Hematopoietic multipotent progenitor cell treated with erythropoietin and hydrocortisone succinate and interleukin-3 and kit ligand, for 4 days (in vitro differentiated cells): ENCODE data around the gene PRSS16.
"Not testable (repeated sequence)": the region's sequence is repeated elsewhere in the genome, so short reads cannot be mapped to it uniquely, and the experiment has no call there.

ENCODE experiments used
- DNase-seq: peaks from one replicate; pipeline ENCODE4 v3.0.0-alpha.2; 2015

PRSS16 gene

GRCh38 chr6:27247133-27247836 lies at the start of gene PRSS16:
Gene PRSS16 (plus strand): TSS chr6:27247701. CDS start chr6:27247738, 37 bp downstream.
- no peak for DNase-seq

- peak; percentile 89 for DNase-seq
Observed at GRCh38 chr6:27205375-27206278, 41.9 kb upstream of the PRSS16 start.

- DNase-seq = no peak
Observed at GRCh38 chr6:27206806-27207205, 40.7 kb upstream of the PRSS16 start.

DNA sequence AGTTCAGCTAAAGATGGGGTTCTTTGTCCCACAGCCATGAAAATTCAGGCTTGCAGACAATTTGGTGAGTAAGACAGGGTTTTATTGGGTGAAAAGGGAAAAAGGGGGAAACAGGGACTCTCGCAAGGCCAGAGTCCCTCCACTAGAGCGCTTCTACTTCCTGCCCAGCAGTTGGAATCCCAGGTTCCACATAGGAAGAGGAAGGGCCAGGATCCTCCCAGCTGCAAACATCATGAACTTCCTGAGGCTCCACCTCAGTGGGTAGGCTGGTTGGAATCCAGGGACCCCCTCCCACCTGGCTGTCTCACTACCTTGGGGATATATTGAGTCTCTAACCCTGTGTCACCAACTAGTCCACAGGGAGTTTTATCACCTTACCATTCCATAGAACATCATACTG lies 39.5 kb upstream of the PRSS16 start:
- DNase-seq = no peak

DNA sequence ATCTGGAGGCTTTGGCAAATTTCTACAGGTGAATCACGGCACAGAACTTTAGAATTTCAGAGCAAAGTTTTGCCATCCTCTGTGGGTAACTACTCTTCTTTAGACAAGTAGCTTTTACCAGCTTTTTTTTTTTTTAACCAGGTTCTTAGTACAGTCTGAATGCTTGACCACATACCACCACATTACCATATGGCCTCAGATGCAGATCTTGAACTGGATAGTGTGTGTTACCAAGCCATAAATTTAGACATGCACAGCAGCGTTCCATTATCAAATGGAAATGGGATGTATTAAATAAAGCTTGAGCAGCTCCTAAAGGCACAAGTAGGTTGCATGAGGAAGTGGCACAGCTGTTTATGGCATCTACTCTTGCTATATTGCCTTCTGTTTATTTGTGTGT lies 38.3 kb upstream of the PRSS16 start:
- peak; percentile 58 for DNase-seq

GRCh38 chr6:27209659-27210269 lies 37.7 kb upstream of the PRSS16 start:
- DNase-seq = peak; percentile 20

- DNase-seq = peak; percentile 27
Observed at GRCh38 chr6:27213091-27213517, 34.4 kb upstream of the PRSS16 start.

DNA sequence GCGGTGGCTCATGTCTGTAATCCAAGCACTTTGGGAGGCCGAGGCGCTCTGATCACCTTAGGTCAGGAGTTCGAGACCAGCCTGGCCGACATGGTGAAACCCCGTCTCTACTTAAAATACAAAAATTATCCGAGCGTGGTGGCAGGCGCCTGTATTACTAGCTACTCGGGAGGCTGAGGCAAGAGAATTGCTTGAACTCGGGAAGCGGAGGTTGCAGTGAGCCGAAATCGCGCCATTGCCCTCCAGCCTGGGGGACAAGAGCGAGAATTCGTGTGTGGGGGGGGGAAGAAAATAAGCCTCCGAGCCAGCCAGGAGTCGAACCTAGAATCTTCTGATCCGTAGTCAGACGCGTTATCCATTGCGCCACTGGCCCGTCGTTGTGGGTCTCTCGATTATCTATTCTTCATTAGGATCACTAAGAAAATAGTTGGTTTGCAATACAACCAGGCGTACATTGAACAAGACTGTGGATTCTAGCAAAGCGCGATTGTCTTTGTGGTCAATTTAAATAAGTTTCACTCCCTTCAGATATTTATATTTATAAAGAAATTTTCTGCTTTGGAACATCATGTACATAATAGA lies 33.9 kb upstream of the PRSS16 start:
- peak; percentile 72 for DNase-seq

GRCh38 chr6:27214126-27214601 lies 33.3 kb upstream of the PRSS16 start:
- DNase-seq = no peak

- no peak for DNase-seq
Observed at GRCh38 chr6:27216874-27217273, 30.6 kb upstream of the PRSS16 start.

DNA sequence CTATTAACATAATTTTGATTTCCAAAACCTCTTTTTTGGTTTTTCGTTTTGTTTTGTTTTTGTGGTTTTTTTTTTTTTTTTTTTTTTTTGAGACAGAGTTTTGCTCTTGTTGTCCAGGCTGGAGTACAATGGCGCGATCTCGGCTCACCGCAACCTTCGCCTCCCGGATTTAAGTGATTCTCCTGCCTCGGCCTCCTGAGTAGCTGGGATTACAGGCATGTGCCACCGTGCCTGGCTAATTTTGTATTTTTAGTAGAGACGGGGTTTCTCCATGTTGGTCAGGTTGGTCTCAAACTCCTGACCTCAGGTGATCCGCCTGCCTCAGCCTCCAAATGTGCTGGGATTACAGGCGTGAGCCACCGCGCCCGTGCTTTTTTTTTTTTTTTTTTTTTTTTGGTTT lies 24.5 kb upstream of the PRSS16 start:
- not testable (repeated sequence) for DNase-seq

DNA sequence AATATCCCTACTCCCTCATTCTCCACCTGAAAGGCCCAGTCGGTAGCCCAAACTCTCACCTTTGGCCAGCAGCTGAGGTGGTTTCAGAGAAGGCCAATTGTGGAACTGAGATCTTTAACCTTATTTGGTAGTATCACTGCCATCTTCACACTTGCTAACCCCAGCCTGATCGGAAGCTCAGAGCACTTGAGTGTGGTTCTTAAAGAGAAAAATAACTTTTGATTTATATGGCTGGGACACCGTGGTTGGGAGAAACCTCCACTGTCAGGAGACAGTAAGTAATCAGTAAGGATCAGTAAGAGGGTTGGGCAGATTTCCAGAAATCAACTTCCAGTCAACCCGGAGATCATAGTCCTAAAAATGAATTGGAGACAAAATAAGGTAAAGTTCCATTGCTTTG lies 22.8 kb upstream of the PRSS16 start:
- no peak for DNase-seq

DNA sequence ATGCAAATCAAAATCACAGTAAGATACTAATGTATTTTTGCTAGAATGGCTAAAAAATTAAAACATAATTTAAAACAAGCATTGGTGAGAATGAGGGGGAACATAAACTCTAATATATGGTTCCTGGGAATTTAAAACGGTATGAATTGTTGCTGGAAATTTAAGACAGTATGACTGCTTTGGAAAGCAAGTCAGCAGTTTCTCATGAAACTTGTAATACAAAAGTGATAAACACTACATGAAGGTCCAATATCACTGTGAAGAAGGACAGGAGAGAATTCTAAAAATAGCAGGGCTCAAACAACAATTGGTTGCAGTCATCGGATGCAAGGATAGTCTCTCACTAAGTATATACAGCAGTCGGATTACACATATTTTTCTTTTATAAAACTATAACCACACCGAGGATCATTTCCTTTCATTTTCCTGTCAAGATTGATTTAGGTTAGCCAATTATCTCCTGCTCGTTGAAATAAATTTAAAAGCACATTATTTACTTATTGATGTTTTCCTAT lies 18.5 kb upstream of the PRSS16 start:
- DNase-seq = no peak

DNA sequence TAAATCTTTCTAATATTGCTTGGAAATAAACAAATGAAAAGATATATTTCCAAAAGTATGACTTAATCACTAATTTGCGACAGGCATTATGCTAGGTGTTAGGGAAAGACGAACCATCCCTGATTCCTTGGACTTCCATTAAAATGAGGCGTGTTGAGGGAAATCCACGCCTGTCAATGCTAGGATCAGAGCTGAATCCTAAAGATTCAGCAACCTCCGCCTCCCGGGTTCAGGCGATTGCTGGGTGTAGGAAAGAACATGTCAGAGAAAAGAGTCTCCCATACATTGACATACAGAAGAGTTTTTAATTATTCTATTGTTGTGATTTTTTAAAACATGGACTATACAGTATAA lies 16.8 kb upstream of the PRSS16 start:
- no peak for DNase-seq

DNA sequence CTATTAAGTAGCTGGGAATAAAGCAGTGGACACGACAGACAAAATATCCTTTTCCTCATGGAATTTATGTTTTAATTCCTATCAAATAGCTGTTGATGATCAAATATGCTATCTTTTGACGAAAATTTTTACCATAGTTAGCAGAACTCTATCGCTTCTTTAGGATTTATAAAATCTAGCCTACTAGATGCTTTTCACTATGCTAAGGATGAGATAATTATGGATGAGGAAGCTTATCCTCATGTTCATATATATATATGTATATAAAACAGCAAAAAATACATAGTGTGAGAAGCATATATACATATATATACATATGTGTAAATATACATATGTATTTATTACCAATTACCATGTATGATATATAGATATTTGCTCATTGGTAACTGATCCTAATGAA lies 12.9 kb upstream of the PRSS16 start:
- DNase-seq = no peak

GRCh38 chr6:27237089-27237803 lies 10.3 kb upstream of the PRSS16 start:
- DNase-seq = peak; percentile 83

GRCh38 chr6:27238010-27238983 lies 9.2 kb upstream of the PRSS16 start:
- DNase-seq = peak; percentile 44

DNA sequence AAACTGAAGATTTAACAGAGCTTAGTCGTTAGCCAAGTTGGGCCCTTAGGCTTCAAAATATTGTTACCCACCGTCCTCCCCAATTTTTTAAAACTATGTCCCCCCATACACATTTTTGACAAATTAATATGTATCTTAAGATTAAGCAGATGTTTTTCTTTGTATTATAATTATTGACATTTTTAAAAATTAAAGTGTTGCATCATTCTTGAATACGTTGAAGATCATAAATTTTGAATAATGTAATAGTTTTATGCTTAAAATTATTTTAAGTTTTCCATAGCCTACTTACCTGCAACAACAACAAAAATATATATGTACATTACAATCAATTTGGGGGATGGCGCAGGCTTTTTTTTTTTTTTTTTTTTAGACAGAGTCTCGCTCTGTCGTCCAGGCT lies 8.2 kb upstream of the PRSS16 start:
- DNase-seq = no peak

DNA sequence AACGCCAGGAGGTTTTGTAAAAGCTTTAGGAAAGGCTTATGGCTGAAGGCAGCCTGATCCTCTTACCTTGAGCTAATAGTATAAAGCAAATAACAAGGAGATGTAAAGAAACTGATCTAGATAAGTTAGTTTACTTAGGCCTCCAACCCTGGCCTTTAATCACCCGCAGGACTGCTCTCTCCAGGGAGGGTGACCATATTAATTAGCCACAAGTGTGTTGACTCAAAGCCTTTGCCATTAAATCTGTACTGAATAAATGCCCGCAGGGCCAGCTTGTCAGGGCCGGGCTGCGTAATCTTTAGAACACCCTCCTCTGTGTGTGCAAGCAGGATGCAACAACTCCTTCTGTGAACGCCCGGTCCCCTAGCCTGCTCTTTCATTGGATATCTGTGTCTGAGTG lies 6.1 kb upstream of the PRSS16 start:
- no peak for DNase-seq

DNA sequence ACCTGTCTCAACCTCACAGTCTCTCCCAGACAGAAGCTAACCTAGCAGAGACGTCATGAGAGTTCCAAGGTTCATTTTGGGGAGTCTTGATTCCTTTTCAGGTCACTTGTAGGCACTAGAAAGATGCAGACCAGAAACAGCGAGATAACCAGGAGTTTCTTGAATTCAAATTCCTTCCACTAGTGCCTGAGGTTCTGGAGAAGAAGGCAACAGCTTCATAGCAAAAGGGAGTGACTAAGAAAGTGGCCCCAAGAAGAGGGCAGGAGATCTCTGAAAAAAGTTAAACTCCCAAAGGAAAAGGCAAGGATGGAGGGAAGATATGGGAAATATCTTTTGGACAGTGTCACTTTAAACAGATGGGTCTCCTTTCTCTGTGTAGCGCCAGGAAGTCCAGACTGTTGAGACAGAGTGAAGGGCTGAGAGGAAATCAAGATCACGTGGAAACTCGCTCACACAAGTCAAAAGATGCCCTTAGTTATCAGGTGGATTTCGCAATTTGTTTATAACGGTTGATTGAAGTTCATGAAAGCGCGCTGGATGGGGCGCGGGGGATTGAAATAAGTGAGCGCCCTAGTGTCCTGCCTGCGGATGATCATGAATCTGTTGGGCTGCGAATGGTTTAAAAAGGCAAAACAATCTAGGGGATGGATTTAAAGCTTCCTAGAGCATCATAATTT lies 4.8 kb upstream of the PRSS16 start:
- no peak for DNase-seq
